Measurements from ENCODE around the gene AADAC. TPM values are rescaled to one million over a fixed set of nuclear protein-coding genes. Genes with fewer than 3 reads are reported as not detected.
"Not testable (repeated sequence)": the region's sequence is repeated elsewhere in the genome, so short reads cannot be mapped to it uniquely, and the experiment has no call there.

Gene AADAC
- total RNA-seq, 1 donor from 2014 or later = not detected

DNA sequence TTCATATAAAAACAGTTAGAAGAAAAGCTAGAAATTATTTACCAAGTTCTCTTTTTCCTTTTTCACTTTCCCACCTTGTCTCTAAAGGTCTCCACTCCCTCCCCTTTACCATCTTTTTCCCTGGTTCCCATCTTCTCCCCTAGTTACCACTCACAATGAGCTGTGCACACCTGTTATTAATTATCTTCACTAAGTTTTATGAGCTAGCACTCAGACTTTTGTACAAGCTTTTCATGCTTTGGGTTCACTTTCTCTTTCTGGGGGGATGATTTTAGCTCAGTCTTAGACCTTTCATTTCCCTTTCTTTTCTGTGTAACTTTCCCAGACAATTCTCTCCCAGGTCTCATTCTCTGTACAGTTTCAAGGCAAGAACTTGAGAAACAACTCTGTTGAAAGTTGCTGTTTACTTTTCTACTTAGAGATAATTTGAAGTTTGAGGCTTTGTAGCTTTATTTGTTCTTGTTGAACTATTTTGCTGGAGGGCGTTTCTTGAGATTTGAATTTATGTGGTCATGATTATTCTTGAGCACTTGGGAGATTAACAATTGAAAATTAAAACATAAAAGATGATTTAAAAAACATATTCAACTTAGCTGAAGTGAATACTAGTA, 24.0 kb upstream of the AADAC start:
- H3K9me3 Mint-ChIP-seq (ENCODE audit: unreplicated experiment) = no peaks in the 10 kb centered on the region
- no peak overlapping the region for H3K9ac ChIP-seq (ENCODE audit: low read length)
- no peak overlapping the region for H2AFZ ChIP-seq (ENCODE audit: low read depth, low read length)
- no peaks in the 10 kb centered on the region for H4K20me1 ChIP-seq (ENCODE audit: insufficient read depth, low read length)
- no peak overlapping the region for H3K27ac ChIP-seq (ENCODE audit: low read depth, low read length)
- no peaks in the 10 kb centered on the region for H3K36me3 ChIP-seq (ENCODE audit: insufficient read depth, low read length)
- TF ChIP-seq EZH2 (IDR thresholded peaks at IDR 0.05; ENCODE audit: insufficient read depth, low read length) (no peak), CTCF (IDR thresholded peaks at IDR 0.05; ENCODE audit: insufficient read depth, low read depth, low read length) (no peak)
- no peak overlapping the region for H3K4me3 ChIP-seq (ENCODE audit: insufficient read depth, low read depth, low read length)
- no peak overlapping the region for H3K4me2 ChIP-seq (ENCODE audit: low read length)
- no peak overlapping the region for H3K4me3 Mint-ChIP-seq (ENCODE audit: unreplicated experiment)
- H3K9me3 ChIP-seq (ENCODE audit: insufficient read depth, low read depth, low read length) = no peaks in the 10 kb centered on the region
- DNase-seq (ENCODE audit: low read depth) (no peak), FAIRE-seq (no peak)
- H3K36me3 Mint-ChIP-seq (ENCODE audit: low read depth, unreplicated experiment) = no peaks in the 10 kb centered on the region
- no peaks in the 10 kb centered on the region for H3K4me1 Mint-ChIP-seq (ENCODE audit: low read depth, unreplicated experiment)
- H3K27me3 Mint-ChIP-seq (ENCODE audit: low read depth, unreplicated experiment) = no peaks in the 10 kb centered on the region
- no peaks in the 10 kb centered on the region for H3K27me3 ChIP-seq (ENCODE audit: insufficient read depth, low read length)
- no peaks in the 10 kb centered on the region for H3K79me2 ChIP-seq (ENCODE audit: insufficient read depth, low read length)
- H3K27ac Mint-ChIP-seq (ENCODE audit: unreplicated experiment) = no peak overlapping the region
- H3K4me1 ChIP-seq (ENCODE audit: insufficient read depth, low read length) = no peaks in the 10 kb centered on the region

- DNase-seq (ENCODE audit: low read depth); H3K9me3 ChIP-seq (ENCODE audit: insufficient read depth, low read depth, low read length); FAIRE-seq; H3K27me3 Mint-ChIP-seq (ENCODE audit: low read depth, unreplicated experiment); H3K27ac ChIP-seq (ENCODE audit: low read depth, low read length); H3K4me3 Mint-ChIP-seq (ENCODE audit: unreplicated experiment); H3K4me1 ChIP-seq (ENCODE audit: insufficient read depth, low read length); H3K9me3 Mint-ChIP-seq (ENCODE audit: unreplicated experiment); H3K4me3 ChIP-seq (ENCODE audit: insufficient read depth, low read depth, low read length); H2AFZ ChIP-seq (ENCODE audit: low read depth, low read length); H3K9ac ChIP-seq (ENCODE audit: low read length); H3K27me3 ChIP-seq (ENCODE audit: insufficient read depth, low read length); H3K36me3 ChIP-seq (ENCODE audit: insufficient read depth, low read length); H3K79me2 ChIP-seq (ENCODE audit: insufficient read depth, low read length); H3K36me3 Mint-ChIP-seq (ENCODE audit: low read depth, unreplicated experiment); H3K27ac Mint-ChIP-seq (ENCODE audit: unreplicated experiment); H3K4me2 ChIP-seq (ENCODE audit: low read length); H4K20me1 ChIP-seq (ENCODE audit: insufficient read depth, low read length); H3K4me1 Mint-ChIP-seq (ENCODE audit: low read depth, unreplicated experiment): not testable (repeated sequence)
These were observed 23.2 kb upstream of the AADAC start for GRCh38 chr3:151790763-151791162.

DNA sequence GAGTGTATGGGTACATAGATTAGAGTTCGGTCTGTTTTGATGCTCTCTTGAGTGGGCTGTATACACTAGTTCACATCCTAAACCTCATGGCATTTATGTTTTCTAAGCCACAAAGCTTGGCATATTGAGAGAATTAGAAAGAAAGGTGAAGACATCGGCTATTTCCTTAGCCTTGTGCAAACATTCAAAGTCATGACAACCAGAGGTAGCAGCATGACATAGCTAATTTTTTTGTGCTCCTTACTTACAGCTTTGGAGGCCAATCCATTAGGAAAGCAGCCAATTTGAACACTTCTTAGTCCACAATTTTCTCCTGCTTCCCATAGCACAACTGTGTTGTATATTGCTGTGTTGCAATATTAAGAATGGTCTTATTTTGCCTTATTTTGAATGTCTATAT, 21.5 kb upstream of the AADAC start:
- no peaks in the 10 kb centered on the region for H3K9me3 ChIP-seq (ENCODE audit: insufficient read depth, low read depth, low read length)
- H3K27ac Mint-ChIP-seq (ENCODE audit: unreplicated experiment) = no peak overlapping the region
- H4K20me1 ChIP-seq (ENCODE audit: insufficient read depth, low read length) = no peaks in the 10 kb centered on the region
- no peak overlapping the region for H3K4me2 ChIP-seq (ENCODE audit: low read length)
- no peaks in the 10 kb centered on the region for H3K9me3 Mint-ChIP-seq (ENCODE audit: unreplicated experiment)
- H3K79me2 ChIP-seq (ENCODE audit: insufficient read depth, low read length) = no peaks in the 10 kb centered on the region
- no peak for DNase-seq (ENCODE audit: low read depth)
- no peak overlapping the region for H3K4me3 Mint-ChIP-seq (ENCODE audit: unreplicated experiment)
- no peaks in the 10 kb centered on the region for H3K36me3 ChIP-seq (ENCODE audit: insufficient read depth, low read length)
- no peaks in the 10 kb centered on the region for H3K27me3 ChIP-seq (ENCODE audit: insufficient read depth, low read length)
- no peak overlapping the region for H3K4me3 ChIP-seq (ENCODE audit: insufficient read depth, low read depth, low read length)
- no peak for FAIRE-seq
- no peak overlapping the region for H3K27ac ChIP-seq (ENCODE audit: low read depth, low read length)
- peaks cover 6% of the 10 kb centered on the region for H3K4me1 Mint-ChIP-seq (ENCODE audit: low read depth, unreplicated experiment)
- H2AFZ ChIP-seq (ENCODE audit: low read depth, low read length) = no peak overlapping the region
- TF ChIP-seq EZH2 (IDR thresholded peaks at IDR 0.05; ENCODE audit: insufficient read depth, low read length) (no peak), CTCF (IDR thresholded peaks at IDR 0.05; ENCODE audit: insufficient read depth, low read depth, low read length) (no peak)
- H3K36me3 Mint-ChIP-seq (ENCODE audit: low read depth, unreplicated experiment) = no peaks in the 10 kb centered on the region
- H3K27me3 Mint-ChIP-seq (ENCODE audit: low read depth, unreplicated experiment) = no peaks in the 10 kb centered on the region
- no peaks in the 10 kb centered on the region for H3K4me1 ChIP-seq (ENCODE audit: insufficient read depth, low read length)
- no peak overlapping the region for H3K9ac ChIP-seq (ENCODE audit: low read length)
